HG03439 (cell line): ENCODE data around the gene EEF1AKMT2.
A peak's percentile ranks its signal among the peaks of the same experiment; 100 is the strongest.
"Not testable (repeated sequence)": the region's sequence is repeated elsewhere in the genome, so short reads cannot be mapped to it uniquely, and the experiment has no call there.

Experiments used
- ATAC-seq: cut with Tn5 transposase; IDR thresholded peaks from one replicate; pipeline ENCODE4 v1.9.1; 2021; ENCODE audit warnings: mild to moderate bottlenecking, moderate library complexity; ENCODE audit not compliant: unreplicated experiment

EEF1AKMT2 gene

GRCh38 chr10:124756156-124756903 lies 35.4 kb downstream of the EEF1AKMT2 start:
- ATAC-seq = no peak

- no peak for ATAC-seq
Observed at GRCh38 chr10:124755581-124755980, 36.1 kb downstream of the EEF1AKMT2 start.

DNA sequence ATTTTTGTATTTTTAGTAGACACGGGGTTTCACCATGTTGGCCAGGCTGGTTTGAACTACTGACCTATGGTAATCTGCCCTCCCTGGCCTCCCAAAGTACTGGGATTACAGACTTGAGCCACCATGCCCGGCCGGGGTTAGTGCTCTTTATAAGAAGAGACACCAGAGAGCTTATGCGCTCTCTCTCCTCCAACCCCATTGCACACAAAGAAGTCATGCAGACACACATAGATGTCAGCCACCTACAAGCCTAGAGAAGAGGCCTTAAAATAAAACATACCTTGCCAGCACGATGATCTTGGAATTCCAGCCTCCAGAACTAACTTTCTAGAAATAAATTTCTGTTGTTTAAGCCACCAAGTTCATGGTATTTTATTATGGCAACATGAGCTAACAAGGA lies 37.5 kb downstream of the EEF1AKMT2 start:
- no peak for ATAC-seq

DNA sequence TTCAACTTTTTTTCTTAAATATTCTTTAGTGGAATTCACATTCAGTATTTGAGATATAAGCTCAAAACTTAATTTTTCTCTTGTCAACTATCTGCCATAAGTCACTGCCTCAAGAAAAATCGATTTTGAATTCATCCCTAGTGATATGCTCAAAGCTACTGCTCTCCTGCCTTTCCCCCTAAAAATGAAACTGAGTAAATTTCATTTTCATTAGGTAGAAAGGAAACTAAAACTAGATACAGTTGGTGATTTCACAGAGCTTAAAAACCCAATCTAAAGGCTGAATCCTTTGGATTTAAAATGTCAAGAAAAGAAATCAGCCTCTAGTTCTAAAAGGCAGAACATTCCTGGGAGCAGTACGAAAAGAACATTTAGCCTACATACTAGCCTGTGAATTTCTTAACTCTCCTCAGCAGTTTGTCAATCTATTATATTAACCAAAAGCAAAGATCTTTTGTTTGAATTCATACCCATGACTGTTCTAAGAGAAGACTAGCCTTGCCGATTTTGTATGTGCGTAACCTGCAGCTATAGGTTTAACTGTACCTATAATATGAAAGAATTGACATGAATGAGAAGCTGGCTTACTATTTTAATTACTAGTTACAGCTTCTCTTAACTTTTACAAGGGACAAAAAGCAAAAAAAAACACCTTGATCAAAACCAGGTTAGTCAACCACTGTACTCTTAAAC lies 42.6 kb downstream of the EEF1AKMT2 start:
- no peak for ATAC-seq

DNA sequence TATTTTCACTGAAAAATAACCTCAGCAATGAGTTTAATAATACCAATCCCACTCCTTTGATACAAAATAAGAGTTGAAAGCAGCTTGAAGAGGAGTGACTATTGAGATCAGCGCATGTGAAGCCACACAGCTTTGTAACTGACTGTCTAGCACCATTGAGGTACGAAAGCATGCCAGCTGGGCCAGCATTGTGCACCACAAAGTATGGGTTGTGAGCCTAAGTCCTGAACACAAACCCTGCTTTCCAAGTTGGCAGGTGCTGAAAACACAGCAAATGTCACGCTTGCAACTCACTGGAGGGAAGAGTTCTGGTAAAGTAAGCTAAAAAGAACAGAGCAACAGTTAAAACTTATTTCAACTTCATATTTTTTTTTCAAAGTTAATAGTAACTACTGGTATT lies 43.5 kb downstream of the EEF1AKMT2 start:
- ATAC-seq = no peak

GRCh38 chr10:124747745-124748144 lies 43.9 kb downstream of the EEF1AKMT2 start:
- no peak for ATAC-seq

GRCh38 chr10:124746992-124747391 lies 44.7 kb downstream of the EEF1AKMT2 start:
- ATAC-seq = no peak

DNA sequence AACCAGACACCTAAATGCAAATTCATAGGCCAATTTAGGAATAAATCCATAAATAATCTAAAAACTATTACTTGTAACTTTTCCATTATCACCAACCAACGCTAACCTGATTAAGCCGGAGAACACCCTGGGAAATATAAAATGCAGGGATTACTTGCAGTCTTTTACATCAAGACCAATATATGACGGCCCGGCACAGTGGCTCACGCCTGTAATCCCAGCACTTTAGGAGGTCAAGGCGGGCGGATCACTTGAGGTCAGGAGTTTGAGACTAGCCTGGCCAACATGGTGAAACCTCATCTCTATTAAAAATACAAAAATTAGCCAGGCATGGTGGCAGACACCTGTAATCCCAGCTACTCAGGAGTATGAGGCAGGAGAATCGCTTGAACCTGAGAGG lies 45.2 kb downstream of the EEF1AKMT2 start:
- ATAC-seq = not testable (repeated sequence)

DNA sequence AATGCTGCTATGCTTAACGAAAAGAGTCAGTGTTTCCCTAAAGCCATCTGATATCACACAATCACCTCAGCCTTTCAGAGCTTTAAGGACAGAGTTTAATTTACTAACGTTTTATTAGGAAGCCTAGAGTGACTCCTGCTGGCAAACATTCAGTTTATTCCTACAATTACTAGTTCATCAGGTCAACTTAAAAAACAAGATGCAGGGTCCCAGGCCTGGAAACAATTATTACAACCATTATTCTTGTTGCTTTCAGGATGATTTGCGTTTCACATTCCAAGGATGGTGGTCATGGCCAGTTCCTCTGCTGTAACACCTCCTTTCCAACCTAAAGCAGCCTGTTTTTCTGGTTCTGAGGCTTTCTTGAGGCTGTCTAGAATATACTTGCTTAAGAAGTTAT lies 46.0 kb downstream of the EEF1AKMT2 start:
- ATAC-seq = no peak

GRCh38 chr10:124745252-124745651 lies 46.4 kb downstream of the EEF1AKMT2 start:
- ATAC-seq = no peak

- peak; percentile 51 for ATAC-seq
Observed at GRCh38 chr10:124744102-124745050, 47.3 kb downstream of the EEF1AKMT2 start, which contains the start of gene FAM53B. TSS of gene FAM53B (minus strand) at chr10:124744378. CDS start at chr10:124706713, 37,665 bp downstream.

DNA sequence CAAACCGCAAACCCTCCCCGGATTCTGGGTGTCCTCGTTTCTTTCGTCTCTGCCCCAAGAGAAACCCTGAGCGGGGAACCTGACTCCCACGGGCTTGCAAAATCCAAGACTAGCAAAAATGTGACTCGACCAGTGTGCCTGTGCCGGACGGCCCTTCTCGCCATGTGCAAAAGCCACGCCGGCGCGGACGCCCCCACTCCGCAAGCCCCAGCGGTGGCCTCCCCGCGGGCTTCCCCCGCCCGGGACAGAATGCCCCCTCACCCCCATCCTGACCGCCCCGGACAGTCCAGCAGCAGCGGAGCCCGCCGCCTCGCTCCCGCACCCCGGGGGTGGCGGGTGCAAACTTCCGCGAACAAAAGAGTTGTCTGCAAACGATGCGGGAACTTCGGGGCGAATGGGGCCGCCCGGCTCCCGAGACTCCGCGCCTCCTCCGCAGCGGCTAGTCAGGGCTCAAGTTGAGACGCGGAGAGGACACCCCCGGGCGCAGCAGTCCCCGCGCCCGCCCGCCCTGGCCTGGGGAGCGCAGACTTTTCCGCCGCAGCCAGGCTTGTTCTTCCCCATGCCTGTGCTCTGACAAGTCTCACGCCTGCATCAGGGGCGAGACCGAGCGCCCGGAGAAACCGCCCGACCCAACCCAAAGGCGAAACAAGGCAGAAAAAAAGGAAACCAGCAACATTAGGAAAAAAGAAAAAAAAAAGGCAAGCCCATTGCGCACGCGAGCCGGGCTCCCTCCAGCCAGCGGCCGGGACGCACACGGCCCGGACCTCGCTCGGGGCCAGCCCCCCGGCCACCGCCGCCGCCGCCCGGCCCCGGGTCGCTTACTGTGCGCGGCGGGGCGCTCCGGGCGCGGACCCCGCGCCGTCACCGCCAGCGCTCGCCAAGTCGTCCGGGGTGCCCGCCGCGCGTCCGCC lies 48.2 kb downstream of the EEF1AKMT2 start:
- no peak for ATAC-seq

DNA sequence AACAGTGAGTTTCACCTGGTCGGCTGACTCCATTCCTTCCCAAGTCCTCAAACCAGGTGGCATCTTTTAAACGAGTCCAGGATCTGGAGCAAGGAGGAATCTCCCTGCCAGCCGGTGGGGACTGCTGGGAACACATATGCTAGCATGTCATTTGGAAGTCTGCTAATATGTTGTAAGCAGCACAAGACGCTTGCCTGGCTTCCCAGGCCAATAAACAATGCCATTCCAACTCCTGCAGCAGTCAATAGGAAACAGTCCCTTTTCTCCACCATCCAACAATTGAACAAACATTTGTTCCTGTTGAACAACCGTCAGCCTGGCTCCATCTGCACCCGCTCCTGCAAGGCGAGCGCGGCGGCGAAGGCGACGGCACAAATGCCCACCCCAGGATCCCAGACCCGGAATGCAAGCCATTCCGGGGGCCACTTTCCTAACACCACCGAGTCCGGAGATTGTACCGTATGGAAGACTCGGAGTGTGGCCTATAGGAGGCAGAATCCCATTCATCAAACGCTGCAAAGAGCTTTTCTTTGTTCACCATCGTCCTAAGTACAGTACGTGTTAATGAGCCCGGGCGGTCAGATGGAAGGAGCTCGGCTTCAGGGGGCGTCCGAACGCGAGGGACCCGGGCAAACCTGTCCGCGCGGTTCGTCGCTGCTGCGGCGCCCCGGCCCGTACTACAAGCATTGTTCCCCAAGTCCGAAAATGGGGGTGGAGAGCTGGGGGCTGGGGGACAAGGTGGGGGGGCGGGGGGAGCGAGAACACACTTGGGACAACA lies 49.1 kb downstream of the EEF1AKMT2 start:
- no peak for ATAC-seq

- ATAC-seq = no peak
Observed at GRCh38 chr10:124741922-124742412, 49.7 kb downstream of the EEF1AKMT2 start.

- ATAC-seq = peak; percentile 52
Observed at GRCh38 chr10:124741281-124741921, 50.3 kb downstream of the EEF1AKMT2 start.

DNA sequence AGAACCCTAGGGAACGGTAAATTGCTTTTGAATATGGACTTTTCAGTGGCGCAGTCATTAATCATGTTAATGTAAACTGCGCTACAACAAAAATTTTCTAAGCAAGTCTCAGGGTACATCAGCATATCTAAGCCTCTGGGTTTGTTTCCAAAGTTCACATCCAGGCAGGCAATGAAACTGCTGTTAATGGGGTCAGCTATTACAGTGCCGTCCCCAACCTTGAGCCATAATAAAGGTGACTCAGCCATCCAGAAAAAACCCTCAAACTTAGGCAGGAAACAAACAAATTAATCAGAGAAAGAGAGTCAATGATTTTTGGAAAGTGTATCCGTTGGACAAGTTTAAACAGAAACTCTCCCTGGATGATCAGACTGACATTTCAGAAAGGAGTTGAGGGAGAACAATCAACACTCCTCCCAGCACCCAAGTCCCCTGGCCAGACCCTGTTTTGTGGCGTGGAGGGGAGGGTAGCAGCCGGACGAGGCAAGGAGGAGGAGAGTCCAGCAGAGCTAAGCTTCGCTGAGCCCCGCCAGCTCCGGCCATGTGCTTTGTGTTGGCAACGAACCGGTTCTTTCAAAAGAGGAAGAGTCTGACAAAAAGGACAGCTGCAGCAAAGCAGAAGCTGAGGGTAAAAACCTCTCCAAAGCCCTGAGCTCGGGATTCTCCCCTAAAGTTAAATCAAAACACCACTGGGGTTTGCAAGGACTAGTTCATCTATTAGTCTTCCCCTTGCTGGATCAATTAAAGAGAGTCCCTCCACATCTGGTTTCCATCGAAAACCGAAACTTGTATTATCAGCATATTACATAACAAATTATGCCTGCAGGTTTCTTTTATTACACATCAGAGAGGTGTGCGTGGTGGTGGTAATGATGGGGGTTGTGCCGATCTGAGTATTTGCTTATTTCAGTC lies 51.1 kb downstream of the EEF1AKMT2 start:
- ATAC-seq = peak; percentile 29

DNA sequence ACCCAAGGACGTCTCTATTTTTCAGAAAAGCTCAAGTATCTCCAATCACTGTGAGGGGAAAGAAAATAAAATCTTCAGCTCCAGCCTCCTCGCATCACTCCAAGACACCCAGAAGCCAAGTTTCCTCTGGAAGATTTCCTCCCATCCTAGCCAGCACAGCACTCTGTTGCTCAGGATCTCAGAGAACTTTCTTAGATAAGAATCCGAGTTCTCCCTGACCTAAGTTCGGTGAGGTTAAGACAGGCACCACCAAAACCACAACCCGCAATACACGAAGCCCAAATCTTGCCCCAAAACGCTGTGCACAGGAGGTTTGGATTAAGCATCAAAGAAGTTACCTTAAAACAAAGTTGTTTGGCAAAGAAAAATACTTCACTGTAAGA lies 51.7 kb downstream of the EEF1AKMT2 start:
- no peak for ATAC-seq
